ENCODE measurements around the gene ZMYND8.
"Not testable (repeated sequence)": the region's sequence is repeated elsewhere in the genome, so short reads cannot be mapped to it uniquely, and the experiment has no call there.

Gene ZMYND8

DNA sequence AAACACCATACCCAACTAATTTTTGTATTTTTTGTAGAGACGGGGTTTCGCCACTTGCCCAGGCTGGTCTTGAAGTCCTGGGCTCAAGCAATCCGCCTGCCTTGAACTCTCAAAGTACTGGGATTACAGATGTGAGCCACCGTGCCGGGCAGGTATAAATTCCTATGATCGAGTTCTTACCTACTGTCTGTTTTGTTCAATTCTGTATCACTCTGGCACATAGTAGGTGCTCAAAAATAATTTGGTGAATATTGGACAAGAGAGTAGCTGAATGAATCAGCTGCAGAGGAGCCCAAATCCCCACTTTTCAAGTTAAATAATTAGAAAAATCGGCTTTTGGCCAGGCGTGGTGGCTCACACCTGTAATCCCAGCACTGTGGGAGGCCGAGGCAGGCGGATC lies 13.7 kb upstream of the ZMYND8 start:
- ATAC-seq (ENCODE audit: low read depth): no peak
- no peak overlapping the region for H3K27ac ChIP-seq (ENCODE audit: poor library complexity, severe bottlenecking)
- TF ChIP-seq, protein P1, sequence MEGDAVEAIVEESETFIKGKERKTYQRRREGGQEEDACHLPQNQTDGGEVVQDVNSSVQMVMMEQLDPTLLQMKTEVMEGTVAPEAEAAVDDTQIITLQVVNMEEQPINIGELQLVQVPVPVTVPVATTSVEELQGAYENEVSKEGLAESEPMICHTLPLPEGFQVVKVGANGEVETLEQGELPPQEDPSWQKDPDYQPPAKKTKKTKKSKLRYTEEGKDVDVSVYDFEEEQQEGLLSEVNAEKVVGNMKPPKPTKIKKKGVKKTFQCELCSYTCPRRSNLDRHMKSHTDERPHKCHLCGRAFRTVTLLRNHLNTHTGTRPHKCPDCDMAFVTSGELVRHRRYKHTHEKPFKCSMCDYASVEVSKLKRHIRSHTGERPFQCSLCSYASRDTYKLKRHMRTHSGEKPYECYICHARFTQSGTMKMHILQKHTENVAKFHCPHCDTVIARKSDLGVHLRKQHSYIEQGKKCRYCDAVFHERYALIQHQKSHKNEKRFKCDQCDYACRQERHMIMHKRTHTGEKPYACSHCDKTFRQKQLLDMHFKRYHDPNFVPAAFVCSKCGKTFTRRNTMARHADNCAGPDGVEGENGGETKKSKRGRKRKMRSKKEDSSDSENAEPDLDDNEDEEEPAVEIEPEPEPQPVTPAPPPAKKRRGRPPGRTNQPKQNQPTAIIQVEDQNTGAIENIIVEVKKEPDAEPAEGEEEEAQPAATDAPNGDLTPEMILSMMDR (IDR thresholded peaks at IDR 0.05; ENCODE audit: poor library complexity, severe bottlenecking): no peak
- DNase-seq (ENCODE audit: low spot score): no peak
- H3K4me3 ChIP-seq (ENCODE audit: severe bottlenecking): no peak overlapping the region
- no peaks in the 10 kb centered on the region for H3K36me3 ChIP-seq (ENCODE audit: low read depth)
- H3K27me3 ChIP-seq (ENCODE audit: insufficient read depth, poor library complexity, severe bottlenecking): no peaks in the 10 kb centered on the region
- peaks cover 13% of the 10 kb centered on the region for H3K4me1 ChIP-seq (ENCODE audit: insufficient read depth, poor library complexity, severe bottlenecking)
- H3K9me3 ChIP-seq (ENCODE audit: severe bottlenecking): no peaks in the 10 kb centered on the region

DNA sequence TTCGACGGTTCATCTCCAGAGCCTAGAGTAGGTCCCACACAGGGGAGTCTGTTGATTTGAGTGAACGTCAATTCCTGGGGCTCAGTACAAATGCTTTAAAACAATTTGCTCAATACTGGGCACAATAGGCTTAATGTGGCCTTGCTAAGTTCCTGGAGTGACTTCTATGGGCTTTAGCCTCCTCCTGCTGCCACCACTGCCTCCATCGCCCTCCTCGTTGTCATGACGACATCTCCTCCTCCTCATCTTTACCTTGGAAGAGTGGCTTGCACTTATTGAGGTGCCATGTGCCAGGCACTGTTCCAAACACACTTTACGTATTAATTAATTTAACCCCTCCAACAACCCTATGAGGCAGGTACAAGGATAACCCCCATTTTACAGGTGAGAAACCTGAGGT lies 11.8 kb upstream of the ZMYND8 start:
- TF ChIP-seq, protein P1 (IDR thresholded peaks at IDR 0.05; ENCODE audit: poor library complexity, severe bottlenecking): no peak
- H3K4me1 ChIP-seq (ENCODE audit: insufficient read depth, poor library complexity, severe bottlenecking): peaks cover 13% of the 10 kb centered on the region
- DNase-seq (ENCODE audit: low spot score): no peak
- no peaks in the 10 kb centered on the region for H3K27me3 ChIP-seq (ENCODE audit: insufficient read depth, poor library complexity, severe bottlenecking)
- no peak overlapping the region for H3K4me3 ChIP-seq (ENCODE audit: severe bottlenecking)
- H3K9me3 ChIP-seq (ENCODE audit: severe bottlenecking): no peaks in the 10 kb centered on the region
- no peak overlapping the region for H3K27ac ChIP-seq (ENCODE audit: poor library complexity, severe bottlenecking)
- no peaks in the 10 kb centered on the region for H3K36me3 ChIP-seq (ENCODE audit: low read depth)
- no peak for ATAC-seq (ENCODE audit: low read depth)

- DNase-seq (ENCODE audit: low spot score); H3K4me3 ChIP-seq (ENCODE audit: severe bottlenecking): not testable (repeated sequence)
Measured at GRCh38 chr20:47366301-47366700, 9.8 kb upstream of the ZMYND8 start.

GRCh38 chr20:47365023-47365764 lies 8.7 kb upstream of the ZMYND8 start:
- Histone ChIP-seq H3K4me3 (ENCODE audit: severe bottlenecking) (no peak overlapping the region), H3K36me3 (ENCODE audit: low read depth) (no peaks in the 10 kb centered on the region), H3K9me3 (ENCODE audit: severe bottlenecking) (no peaks in the 10 kb centered on the region), H3K27ac (ENCODE audit: poor library complexity, severe bottlenecking) (no peak overlapping the region), H3K4me1 (ENCODE audit: insufficient read depth, poor library complexity, severe bottlenecking) (peaks cover 13% of the 10 kb centered on the region), H3K27me3 (ENCODE audit: insufficient read depth, poor library complexity, severe bottlenecking) (no peaks in the 10 kb centered on the region)
- ATAC-seq (ENCODE audit: low read depth): no peak
- no peak for DNase-seq (ENCODE audit: low spot score)
- TF ChIP-seq, protein P1 (IDR thresholded peaks at IDR 0.05; ENCODE audit: poor library complexity, severe bottlenecking): no peak

More at GRCh38 chr20:47366301-47366700, 9.8 kb upstream of the ZMYND8 start:
- not testable (repeated sequence) for ATAC-seq (ENCODE audit: low read depth); H3K9me3 ChIP-seq (ENCODE audit: severe bottlenecking); H3K36me3 ChIP-seq (ENCODE audit: low read depth); H3K4me1 ChIP-seq (ENCODE audit: insufficient read depth, poor library complexity, severe bottlenecking); H3K27me3 ChIP-seq (ENCODE audit: insufficient read depth, poor library complexity, severe bottlenecking); H3K27ac ChIP-seq (ENCODE audit: poor library complexity, severe bottlenecking)

DNA sequence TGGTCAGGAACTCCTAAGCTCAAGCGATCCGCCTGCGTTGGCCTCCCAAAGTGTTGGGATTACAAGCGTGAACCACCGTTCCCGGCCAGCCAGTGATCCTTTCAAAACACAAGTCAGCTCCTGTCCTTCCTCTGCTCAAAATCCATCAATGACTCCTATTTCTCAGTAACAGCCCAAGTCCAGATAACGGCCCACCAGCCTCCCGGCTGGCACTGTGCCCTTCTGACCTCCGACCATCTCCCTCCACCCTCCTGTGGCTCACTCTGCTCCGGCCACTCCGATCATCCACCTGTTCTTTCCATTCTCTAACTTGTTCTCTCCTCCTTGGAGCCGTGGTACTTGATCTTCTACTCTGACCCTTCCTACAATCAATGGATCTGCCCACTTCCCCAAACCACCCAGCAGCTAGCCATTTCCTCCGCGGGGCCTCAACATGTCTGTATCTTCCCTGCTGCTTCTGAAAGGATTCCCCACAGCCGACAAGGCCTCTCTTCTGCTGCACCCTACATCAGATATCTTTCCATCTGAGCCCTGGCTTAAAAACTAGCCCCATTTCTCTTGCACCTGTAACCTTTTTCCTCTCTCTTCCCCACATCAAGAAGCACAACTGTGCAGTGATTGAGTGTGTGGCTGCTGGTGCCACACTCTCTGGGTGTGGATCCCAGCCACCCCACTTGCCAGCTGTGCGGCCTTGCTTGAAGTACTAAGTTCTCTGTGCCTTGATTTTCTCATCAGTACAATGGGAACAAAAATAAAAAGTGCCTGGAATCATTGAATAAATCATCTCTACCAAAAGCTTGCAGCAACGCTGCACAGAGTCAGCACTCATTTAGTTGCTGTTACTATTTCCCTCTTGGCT lies 6.1 kb upstream of the ZMYND8 start:
- Histone ChIP-seq H3K4me3 (ENCODE audit: severe bottlenecking) (no peak overlapping the region), H3K4me1 (ENCODE audit: insufficient read depth, poor library complexity, severe bottlenecking) (peaks cover 39% of the 10 kb centered on the region), H3K9me3 (ENCODE audit: severe bottlenecking) (no peaks in the 10 kb centered on the region), H3K27me3 (ENCODE audit: insufficient read depth, poor library complexity, severe bottlenecking) (no peaks in the 10 kb centered on the region), H3K27ac (ENCODE audit: poor library complexity, severe bottlenecking) (peak overlapping the region; percentile 99), H3K36me3 (ENCODE audit: low read depth) (no peaks in the 10 kb centered on the region)
- TF ChIP-seq, protein P1 (IDR thresholded peaks at IDR 0.05; ENCODE audit: poor library complexity, severe bottlenecking): no peak
- ATAC-seq (ENCODE audit: low read depth): no peak
- DNase-seq (ENCODE audit: low spot score): no peak

Measured in RWPE2 (cell line).